VCaP (cell line): ENCODE data around the gene CARTPT.

Source experiments
- H3K27ac ChIP-seq: fragments of 450-650 bp; 2 replicates; pipeline ENCODE4 v1.5.1; 2017
- CTCF ChIP-seq: fragments of 450-650 bp; conservative IDR thresholded peaks from 2 replicates; pipeline ENCODE4 v1.5.1; 2017; ENCODE audit warnings: mild to moderate bottlenecking, moderate library complexity

Gene CARTPT

GRCh38 chr5:71705421-71705820, 13.7 kb upstream of the CARTPT start:
- no peak overlapping the region for H3K27ac ChIP-seq
- no peak for TF ChIP-seq CTCF

- no peak for TF ChIP-seq CTCF
- no peak overlapping the region for H3K27ac ChIP-seq
Observed at GRCh38 chr5:71706906-71707305, 12.2 kb upstream of the CARTPT start.

DNA sequence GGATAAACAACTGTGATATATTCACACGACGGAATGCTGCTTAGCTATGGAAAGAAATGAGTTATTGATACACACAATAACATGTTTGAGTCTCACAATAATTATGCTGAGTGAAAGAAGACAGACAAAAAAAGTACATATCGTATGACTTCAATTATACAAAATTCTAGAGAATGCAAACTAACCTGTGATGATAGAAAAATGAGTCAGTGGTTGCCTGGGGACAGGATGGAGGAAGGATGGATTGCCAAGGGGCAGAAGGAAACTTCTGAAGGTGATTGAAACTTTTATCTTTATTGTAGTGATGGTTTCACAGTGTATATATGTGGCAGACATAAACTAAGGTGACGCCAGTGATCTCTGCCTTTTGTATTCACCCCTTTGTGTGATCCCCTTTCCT, 7.5 kb upstream of the CARTPT start:
- TF ChIP-seq CTCF: no peak
- no peak overlapping the region; the same call in 1 of the 2 replicates for H3K27ac ChIP-seq

- no peak for TF ChIP-seq CTCF
- H3K27ac ChIP-seq: peak overlapping the region; percentile 95
Observed at GRCh38 chr5:71714911-71715310, 4.2 kb upstream of the CARTPT start.

- TF ChIP-seq CTCF: no peak
Observed at GRCh38 chr5:71727978-71728377, 8.9 kb downstream of the CARTPT start.

GRCh38 chr5:71731015-71731414, 11.9 kb downstream of the CARTPT start:
- no peak overlapping the region for H3K27ac ChIP-seq
- no peak for TF ChIP-seq CTCF

More at GRCh38 chr5:71727978-71728377, 8.9 kb downstream of the CARTPT start:
- H3K27ac ChIP-seq: no peak overlapping the region

DNA sequence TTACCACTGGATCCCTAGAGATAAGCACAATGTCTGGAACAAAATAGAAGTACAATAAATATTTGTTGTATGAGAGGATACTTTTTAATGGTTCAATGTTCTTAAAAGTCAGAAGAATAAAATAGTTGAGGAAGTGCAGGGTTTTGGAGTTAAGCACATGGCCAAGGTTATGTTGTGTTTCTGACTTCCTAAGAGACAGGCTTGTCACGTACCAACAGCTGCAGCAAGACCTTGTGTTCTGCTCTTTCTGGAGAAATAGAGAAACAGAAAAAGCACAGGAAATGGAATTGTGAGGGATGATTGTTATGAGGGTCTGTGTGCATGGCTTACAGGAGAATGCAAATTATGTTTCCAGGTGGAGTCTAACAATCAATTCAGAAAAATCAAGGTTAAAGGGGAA, 12.9 kb downstream of the CARTPT start:
- TF ChIP-seq CTCF: no peak
- H3K27ac ChIP-seq: no peak overlapping the region

GRCh38 chr5:71734141-71734540, 15.1 kb downstream of the CARTPT start:
- no peak overlapping the region for H3K27ac ChIP-seq
- no peak for TF ChIP-seq CTCF
